H1 (cell line): ENCODE data around the gene MTR. TPM values are rescaled to one million over a fixed set of nuclear protein-coding genes. Genes with fewer than 3 reads are reported as not detected.

ENCODE experiments used
- CTCF ChIA-PET: fragments of 300-600 bp; sonication (Branson Sonifier 250); formaldehyde crosslinking; loops from one replicate; lab custom pipeline; 2021; ENCODE audit not compliant: partially characterized antibody; lab: Charles Lee
- POLR2A ChIA-PET: fragments of 300-600 bp; sonication (Branson Sonifier 250); formaldehyde crosslinking; loops from one replicate; lab custom pipeline; 2021; ENCODE audit warnings: inconsistent platforms; ENCODE audit not compliant: partially characterized antibody; lab: Charles Lee
- DNase-seq, 2 experiments: peaks; one replicate each; pipeline versions ENCODE4 v3.0.0 to v3.0.0-alpha.2; 2010 to 2022; ENCODE audit warnings: low spot score in 2 of 2, low read depth in 1 of 2, mixed read lengths in 1 of 2
- FAIRE-seq: peaks from 2 replicates; lab custom pipeline; 2011; peaks lifted over from hg19 to GRCh38; lab: Jason Lieb, UNC
- H2AFZ ChIP-seq: 2 replicates; pipeline ENCODE4 v1.8.1; 2012; ENCODE audit warnings: low read length, inconsistent platforms
- H2AK5ac ChIP-seq: 2 replicates; pipeline ENCODE4 v1.6.1; 2013; ENCODE audit warnings: low read depth, low read length
- H2BK120ac ChIP-seq: replicated peaks from 2 replicates; pipeline ENCODE3; 2013; ENCODE audit warnings: low read depth, low read length, inconsistent platforms
- H2BK12ac ChIP-seq: 2 replicates; pipeline ENCODE4 v1.6.1; 2013; ENCODE audit warnings: low read depth, low read length
- H2BK15ac ChIP-seq: 2 replicates; pipeline ENCODE4 v1.6.1; 2013; ENCODE audit warnings: low read length
- H2BK20ac ChIP-seq: 2 replicates; pipeline ENCODE4 v1.6.1; 2013; ENCODE audit warnings: low read length
- H2BK5ac ChIP-seq: 2 replicates; pipeline ENCODE4 v1.6.1; 2013; ENCODE audit warnings: low read depth, low read length
- H3K14ac ChIP-seq: 2 replicates; pipeline ENCODE4 v1.6.1; 2013; ENCODE audit warnings: inconsistent platforms; ENCODE audit not compliant: insufficient read length
- H3K18ac ChIP-seq: 2 replicates; pipeline ENCODE4 v1.6.1; 2013; ENCODE audit warnings: low read length; ENCODE audit errors: extremely low read depth
- H3K23ac ChIP-seq: 2 replicates; pipeline ENCODE4 v1.6.1; 2013; ENCODE audit warnings: inconsistent platforms; ENCODE audit not compliant: insufficient read length
- H3K23me2 ChIP-seq: 2 replicates; pipeline ENCODE4 v1.6.1; 2013; ENCODE audit warnings: low read depth, low read length
- H3K27ac ChIP-seq: 2 replicates; pipeline ENCODE4 v1.6.1; 2011; ENCODE audit warnings: low read depth, low read length, inconsistent platforms
- H3K27me3 ChIP-seq, 4 experiments: replicated peaks in 1 of 4; 1 replicate in 1 of 4; 2 replicates in 3 of 4; pipeline versions ENCODE4 v1.6.1 to v1.8.1; 2011 to 2013; ENCODE audit warnings: low read length in 3 of 4, mild to moderate bottlenecking in 3 of 4, inconsistent platforms in 2 of 4, mixed read lengths in 2 of 4, moderate library complexity in 1 of 4; ENCODE audit not compliant: control insufficient read depth in 3 of 4, insufficient read depth in 3 of 4; ENCODE audit errors: extremely low read depth in 1 of 4
- H3K36me3 ChIP-seq, 4 experiments: 2 replicates each; pipeline versions ENCODE4 v1.6.1 to v1.8.1; 2011 to 2013; ENCODE audit warnings: mild to moderate bottlenecking in 4 of 4, low read length in 3 of 4, moderate library complexity in 2 of 4, control low read depth in 1 of 4, inconsistent platforms in 1 of 4; ENCODE audit not compliant: insufficient read depth in 4 of 4, control insufficient read depth in 2 of 4
- H3K4ac ChIP-seq: replicated peaks from 2 replicates; pipeline ENCODE3; 2013; ENCODE audit warnings: low read length, low read depth, mixed read lengths, inconsistent platforms; ENCODE audit not compliant: insufficient read length
- H3K4me1 ChIP-seq, 4 experiments: replicated peaks in 1 of 4; 1 replicate in 1 of 4; 2 replicates in 3 of 4; pipeline versions ENCODE4 v1.6.1 to v1.8.1; 2011 to 2013; ENCODE audit warnings: low read length in 3 of 4, inconsistent platforms in 2 of 4, mixed read lengths in 1 of 4; ENCODE audit not compliant: insufficient read depth in 4 of 4, control insufficient read depth in 3 of 4
- H3K4me2 ChIP-seq, 2 experiments: 2 replicates each; pipeline versions ENCODE4 v1.6.1 to v1.8.1; 2011 to 2013; ENCODE audit warnings: low read depth in 2 of 2, low read length in 2 of 2, control low read depth in 1 of 2, inconsistent platforms in 1 of 2, mild to moderate bottlenecking in 1 of 2; ENCODE audit not compliant: insufficient read depth in 1 of 2
- H3K4me3 ChIP-seq, 4 experiments: fragments of 200-600, 300-600 bp in 1 of 4; sonication (generic), shearing (Covaris generic), sonication (Bioruptor Twin) in 1 of 4; 2 replicates each; pipeline versions ENCODE4 v1.5.1 to v1.8.1; 2011 to 2016; ENCODE audit warnings: low read length in 4 of 4, low read depth in 3 of 4, control low read depth in 2 of 4, inconsistent platforms in 2 of 4, mild to moderate bottlenecking in 2 of 4, mixed read lengths in 1 of 4, moderate library complexity in 1 of 4; ENCODE audit not compliant: insufficient read depth in 2 of 4; ENCODE audit errors: extremely low read depth in 1 of 4
- H3K56ac ChIP-seq: replicated peaks from 2 replicates; pipeline ENCODE3; 2013; ENCODE audit warnings: low read depth, mild to moderate bottlenecking, mixed read lengths, low read length, inconsistent platforms; ENCODE audit not compliant: insufficient read length
- H3K79me1 ChIP-seq: 2 replicates; pipeline ENCODE4 v1.6.1; 2013; ENCODE audit warnings: low read depth, low read length, control low read depth
- H3K79me2 ChIP-seq, 2 experiments: 2 replicates each; pipeline versions ENCODE4 v1.6.1 to v1.8.1; 2012 to 2013; ENCODE audit warnings: low read length in 2 of 2, mild to moderate bottlenecking in 2 of 2, inconsistent platforms in 1 of 2; ENCODE audit not compliant: insufficient read depth in 2 of 2, control insufficient read depth in 1 of 2
- H3K9ac ChIP-seq, 4 experiments: replicated peaks in 1 of 4; 1 replicate in 1 of 4; 2 replicates in 3 of 4; pipeline versions ENCODE4 v1.6.1 to v1.8.1; 2011 to 2013; ENCODE audit warnings: low read depth in 3 of 4, low read length in 3 of 4, control low read depth in 2 of 4, mild to moderate bottlenecking in 2 of 4, moderate library complexity in 2 of 4, inconsistent platforms in 1 of 4; ENCODE audit errors: extremely low read depth in 1 of 4
- H3K9me3 ChIP-seq, 2 experiments: 2 replicates each; pipeline versions ENCODE4 v1.6.1 to v1.8.1; 2012 to 2013; ENCODE audit warnings: mild to moderate bottlenecking in 2 of 2, moderate library complexity in 2 of 2, control low read depth in 1 of 2, inconsistent platforms in 1 of 2, low read depth in 1 of 2, low read length in 1 of 2, mixed read lengths in 1 of 2; ENCODE audit not compliant: insufficient read depth in 2 of 2
- H4K20me1 ChIP-seq, 2 experiments: replicated peaks in 1 of 2; 2 replicates each; pipeline versions ENCODE3 to v1.8.1; 2011 to 2013; ENCODE audit warnings: inconsistent platforms in 2 of 2, low read length in 2 of 2, mild to moderate bottlenecking in 1 of 2; ENCODE audit not compliant: insufficient read depth in 2 of 2, control insufficient read depth in 1 of 2
- H4K5ac ChIP-seq: 2 replicates; pipeline ENCODE4 v1.6.1; 2013; ENCODE audit warnings: low read length, low read depth, mixed read lengths, inconsistent platforms; ENCODE audit not compliant: insufficient read length
- H4K8ac ChIP-seq: 2 replicates; pipeline ENCODE4 v1.8.0; 2013; ENCODE audit warnings: mild to moderate bottlenecking, moderate library complexity, low read length, inconsistent platforms; ENCODE audit not compliant: insufficient read depth; ENCODE audit errors: extremely low read depth
- H4K91ac ChIP-seq: replicated peaks from 2 replicates; pipeline ENCODE3; 2013; ENCODE audit warnings: low read length, mixed read lengths, inconsistent platforms; ENCODE audit not compliant: insufficient read length
- BCL11A ChIP-seq, 2 experiments: IDR thresholded peaks; one replicate each; pipeline ENCODE4 v1.6.1; 2011; ENCODE audit warnings: low read depth in 2 of 2, low read length in 2 of 2, mild to moderate bottlenecking in 2 of 2
- BRCA1 ChIP-seq: IDR thresholded peaks from 2 replicates; pipeline ENCODE4 v1.6.1; 2012; ENCODE audit warnings: low read depth, low read length, improper control_type of control experiment
- CBX5 ChIP-seq: fragments of 300-800, 300-1000 bp; sonication (generic); IDR thresholded peaks from 2 replicates; pipeline ENCODE4 v1.7.1; 2016; ENCODE audit warnings: antibody characterized with exemption, low read length, low read depth
- CBX8 ChIP-seq: fragments of 300-800, 300-1000 bp; sonication (generic); IDR thresholded peaks from 2 replicates; pipeline ENCODE4 v1.7.1; 2016; ENCODE audit warnings: low read depth, low read length, borderline replicate concordance
- CREB1 ChIP-seq: IDR thresholded peaks from 2 replicates; pipeline ENCODE4 v1.6.1; 2012; ENCODE audit warnings: inconsistent platforms
- FOSL1 ChIP-seq: IDR thresholded peaks from 2 replicates; pipeline ENCODE4 v1.6.1; 2011; ENCODE audit warnings: mild to moderate bottlenecking, low read depth, low read length, moderate library complexity; ENCODE audit not compliant: insufficient read depth
- GABPA ChIP-seq: IDR thresholded peaks from 2 replicates; pipeline ENCODE4 v1.6.1; 2011; ENCODE audit warnings: mild to moderate bottlenecking, low read length, moderate library complexity, borderline replicate concordance; ENCODE audit not compliant: insufficient read depth
- RNF2 ChIP-seq: fragments of 200-900, 300-1000 bp; sonication (generic); IDR thresholded peaks from 2 replicates; pipeline ENCODE4 v1.7.1; 2016; ENCODE audit warnings: borderline replicate concordance, low read depth, mild to moderate bottlenecking, antibody characterized with exemption, low read length; ENCODE audit not compliant: poor library complexity, severe bottlenecking; ENCODE audit errors: missing control alignments
- SIRT6 ChIP-seq: IDR thresholded peaks from one replicate; pipeline ENCODE4 v1.7.1; 2012; ENCODE audit warnings: low read length, inconsistent platforms
- SRF ChIP-seq: IDR thresholded peaks from 2 replicates; pipeline ENCODE4 v1.6.1; 2011; ENCODE audit warnings: mild to moderate bottlenecking, low read depth, low read length, moderate library complexity
- TAF7 ChIP-seq: optimal IDR thresholded peaks from 2 replicates; pipeline ENCODE3; 2011; ENCODE audit warnings: low read depth, mild to moderate bottlenecking, inconsistent platforms, low read length, moderate library complexity, borderline replicate concordance
- TEAD4 ChIP-seq: IDR thresholded peaks from 2 replicates; pipeline ENCODE4 v1.6.1; 2012; ENCODE audit warnings: low read depth, low read length, inconsistent platforms, mixed read lengths
- WGBS, 2 experiments: shearing (Covaris generic) in 1 of 2; methylation state at CpG; one replicate each; pipeline versions ENCODE4 v1.1.6 to v1.1.7; 2013 to 2015; ENCODE audit warnings: low lambda C conversion rate in 2 of 2, mixed read lengths in 2 of 2, inconsistent platforms in 1 of 2, low coverage in 1 of 2, missing lambda C conversion rate in 1 of 2; ENCODE audit not compliant: insufficient replicate concordance in 2 of 2, insufficient coverage in 1 of 2, insufficient read length in 1 of 2; ENCODE audit errors: extremely low coverage in 1 of 2, missing lambda C conversion rate in 1 of 2; 5-methylcytosine and 5-hydroxymethylcytosine counted together
- polyA plus RNA-seq, 7 experiments: library from polyadenylated mRNA; depleted of rRNA in 3 of 7; stranded (reverse) in 5 of 7; unstranded in 2 of 7; fragments of >200 nt in 5 of 7; fragments of 200-250 nt in 2 of 7; gene quantifications; 1 replicate in 5 of 7; 2 replicates in 1 of 7; 4 replicates in 1 of 7; pipeline versions ENCODE4 v1.2.1 to v1.2.3, GENCODE V29; 2011 to 2013; ENCODE audit warnings: missing spikeins in 2 of 7, mixed read lengths in 2 of 7
- total RNA-seq: library from RNA; stranded (reverse); fragmentation: NEBNext Ultra II Directional; extraction: Animal tissue kit (Norgen Biotek cat#: 25700); gene quantifications from 2 replicates; pipeline ENCODE4 v1.2.1, GENCODE V29; 2021
- TF ChIP-seq, protein P1 (sequence below): IDR thresholded peaks from 2 replicates; pipeline ENCODE4 v1.6.1; 2011; ENCODE audit warnings: low read depth, mild to moderate bottlenecking, low read length; ENCODE audit not compliant: insufficient read depth

The MTR gene
- total and polyA plus RNA-seq, 2 of the 8 experiments (the other 6 are each of a cell fraction or from before 2014, with no cell fraction given): 4.8 to 27.4 TPM

- Histone ChIP-seq H3K27ac (no peak overlapping the region), H4K8ac (no peak overlapping the region), H3K9ac (no peak overlapping the region), H3K18ac (no peak overlapping the region), H3K4me2 (no peak overlapping the region), H2BK15ac (no peak overlapping the region), H3K23ac (no peak overlapping the region), H4K20me1 (no peaks in the 10 kb centered on the region), H3K79me2 (no peaks in the 10 kb centered on the region; a peak in 1 of 4 replicates), H2BK20ac (no peak overlapping the region), H2BK120ac (no peak overlapping the region), H3K23me2 (no peaks in the 10 kb centered on the region), H3K14ac (no peak overlapping the region), H4K91ac (no peak overlapping the region), H3K36me3 (peaks cover 3 to 12% (median 7%) of the 10 kb centered on the region in 4 experiments; a peak in 7 of 8 replicates), H3K9me3 (no peaks in the 10 kb centered on the region), H4K5ac (no peak overlapping the region), H2BK5ac (no peak overlapping the region), H3K56ac (no peak overlapping the region), H3K4me1 (no peaks in the 10 kb centered on the region), H3K79me1 (no peaks in the 10 kb centered on the region), H2AK5ac (no peak overlapping the region), H2AFZ (no peak overlapping the region), H3K4ac (no peak overlapping the region), H3K27me3 (no peaks in the 10 kb centered on the region), H2BK12ac (no peak overlapping the region), H3K4me3 (no peak overlapping the region)
- CTCF ChIA-PET: interaction anchor here (0.6 to 1.5 kb wide), 3 partner anchors 19 to 59 kb away, joined by 3 to 6 read pairs (median 3); no protein-coding TSS in a partner anchor
- no peak for FAIRE-seq
- DNase-seq: no peak
- 95% methylated on average over 2 of the region's 2 CpGs; no CpG with 5 or more reads in 1 of the 2 experiments for WGBS, 2 experiments
- POLR2A ChIA-PET: interaction anchor here (1.5 kb wide), 1 partner anchor 12 kb away, joined by 4 read pairs; no protein-coding TSS in a partner anchor
- TF ChIP-seq CBX5 (no peak), BRCA1 (no peak), FOSL1 (no peak), SIRT6 (no peak), BCL11A (IDR thresholded peaks at IDR 0.05; ENCODE audit: low read depth in 2 of 2, low read length in 2 of 2) (no peak), SRF (no peak), TEAD4 (no peak), CBX8 (no peak), TAF7 (no peak), RNF2 (no peak), GABPA (no peak), CREB1 (no peak)
- TF ChIP-seq, protein P1, sequence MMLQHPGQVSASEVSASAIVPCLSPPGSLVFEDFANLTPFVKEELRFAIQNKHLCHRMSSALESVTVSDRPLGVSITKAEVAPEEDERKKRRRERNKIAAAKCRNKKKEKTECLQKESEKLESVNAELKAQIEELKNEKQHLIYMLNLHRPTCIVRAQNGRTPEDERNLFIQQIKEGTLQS: no peak
Observed at GRCh38 chr1:236808005-236808404, 12.9 kb downstream of the MTR start.
